Sigmoid colon (tissue), 4 donors: ENCODE data around the gene CORO2B.

Experiments used
- POLR2AphosphoS5 ChIP-seq, 4 donors: sonication (generic); formaldehyde crosslinking; IDR thresholded peaks; one replicate each; pipeline ENCODE4 v1.6.1; 2017; ENCODE audit warnings: antibody characterized with exemption in 4 of 4
- TF ChIP-seq, protein P1 (sequence below), 4 experiments: fragments of 450-650 bp in 3 of 4; fragments of 200-600 bp in 1 of 4; IDR thresholded peaks; one replicate each; pipeline ENCODE4 v1.5.1; 2016 to 2019; ENCODE audit warnings: antibody characterized with exemption in 4 of 4, mild to moderate bottlenecking in 3 of 4, moderate library complexity in 2 of 4

DNA sequence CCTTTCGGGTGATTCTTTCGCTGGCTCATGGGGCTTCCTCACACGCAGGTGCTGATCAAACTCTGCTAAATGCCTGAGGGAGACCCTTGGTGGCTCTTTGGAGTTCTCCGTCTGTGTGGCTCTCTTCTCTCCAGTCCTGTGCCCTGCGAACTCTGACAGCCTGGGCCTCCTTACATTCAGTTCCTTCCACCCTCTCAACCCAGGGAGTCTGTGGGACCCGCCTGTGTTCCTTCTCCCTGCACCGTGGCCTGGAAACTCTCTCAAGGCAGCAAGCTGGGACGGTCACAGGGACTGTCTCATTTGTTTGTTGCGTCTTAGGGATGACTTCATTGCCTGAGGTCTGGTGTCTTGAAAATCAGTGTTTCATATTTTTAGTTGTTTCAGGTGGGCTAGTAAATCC lies 37.0 kb upstream of the CORO2B start:
- TF ChIP-seq, protein P1, sequence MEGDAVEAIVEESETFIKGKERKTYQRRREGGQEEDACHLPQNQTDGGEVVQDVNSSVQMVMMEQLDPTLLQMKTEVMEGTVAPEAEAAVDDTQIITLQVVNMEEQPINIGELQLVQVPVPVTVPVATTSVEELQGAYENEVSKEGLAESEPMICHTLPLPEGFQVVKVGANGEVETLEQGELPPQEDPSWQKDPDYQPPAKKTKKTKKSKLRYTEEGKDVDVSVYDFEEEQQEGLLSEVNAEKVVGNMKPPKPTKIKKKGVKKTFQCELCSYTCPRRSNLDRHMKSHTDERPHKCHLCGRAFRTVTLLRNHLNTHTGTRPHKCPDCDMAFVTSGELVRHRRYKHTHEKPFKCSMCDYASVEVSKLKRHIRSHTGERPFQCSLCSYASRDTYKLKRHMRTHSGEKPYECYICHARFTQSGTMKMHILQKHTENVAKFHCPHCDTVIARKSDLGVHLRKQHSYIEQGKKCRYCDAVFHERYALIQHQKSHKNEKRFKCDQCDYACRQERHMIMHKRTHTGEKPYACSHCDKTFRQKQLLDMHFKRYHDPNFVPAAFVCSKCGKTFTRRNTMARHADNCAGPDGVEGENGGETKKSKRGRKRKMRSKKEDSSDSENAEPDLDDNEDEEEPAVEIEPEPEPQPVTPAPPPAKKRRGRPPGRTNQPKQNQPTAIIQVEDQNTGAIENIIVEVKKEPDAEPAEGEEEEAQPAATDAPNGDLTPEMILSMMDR (IDR thresholded peaks at IDR 0.05), result no peak
- TF ChIP-seq POLR2AphosphoS5 (IDR thresholded peaks at IDR 0.05), result no peak
